Type B pancreatic cell (in vitro differentiated cells): Measurements from ENCODE around the gene KLHL29. TPM values are rescaled to one million over a fixed set of nuclear protein-coding genes. Genes with fewer than 3 reads are reported as not detected.

Experiments
- DNase-seq: peaks from one replicate; pipeline ENCODE4 v3.0.0; 2021; ENCODE audit warnings: mixed read lengths; ENCODE audit not compliant: unreplicated experiment; ENCODE audit errors: extremely low spot score
- H3K27ac Mint-ChIP-seq: 2 replicates; pipeline ENCODE4 v1.8.0; 2021; ENCODE audit warnings: mild to moderate bottlenecking, mixed read lengths
- H3K27me3 Mint-ChIP-seq: 2 replicates; pipeline ENCODE4 v1.8.0; 2021; ENCODE audit warnings: mixed read lengths
- H3K36me3 Mint-ChIP-seq: 2 replicates; pipeline ENCODE4 v1.8.0; 2021; ENCODE audit warnings: mixed read lengths
- H3K4me1 Mint-ChIP-seq: one replicate; pipeline ENCODE4 v1.8.0; 2021; ENCODE audit warnings: mixed read lengths; ENCODE audit not compliant: unreplicated experiment
- H3K4me3 Mint-ChIP-seq: 2 replicates; pipeline ENCODE4 v1.8.0; 2021; ENCODE audit warnings: mild to moderate bottlenecking, mixed read lengths
- H3K9me3 Mint-ChIP-seq: 2 replicates; pipeline ENCODE4 v1.8.0; 2021; ENCODE audit warnings: mixed read lengths
- total RNA-seq: library from RNA; stranded (reverse); gene quantifications from 2 replicates; pipeline ENCODE4 v1.2.1, GENCODE V29; 2021; ENCODE audit warnings: low replicate concordance
- TF ChIP-seq, protein P1 (sequence below): fragments of 200-600 bp; sonication (generic); conservative IDR thresholded peaks from 2 replicates; pipeline ENCODE4 v1.5.0; 2021; ENCODE audit warnings: antibody characterized with exemption, mild to moderate bottlenecking

The KLHL29 gene
- total RNA-seq, 1 donor from 2014 or later: 24.1 TPM

DNA sequence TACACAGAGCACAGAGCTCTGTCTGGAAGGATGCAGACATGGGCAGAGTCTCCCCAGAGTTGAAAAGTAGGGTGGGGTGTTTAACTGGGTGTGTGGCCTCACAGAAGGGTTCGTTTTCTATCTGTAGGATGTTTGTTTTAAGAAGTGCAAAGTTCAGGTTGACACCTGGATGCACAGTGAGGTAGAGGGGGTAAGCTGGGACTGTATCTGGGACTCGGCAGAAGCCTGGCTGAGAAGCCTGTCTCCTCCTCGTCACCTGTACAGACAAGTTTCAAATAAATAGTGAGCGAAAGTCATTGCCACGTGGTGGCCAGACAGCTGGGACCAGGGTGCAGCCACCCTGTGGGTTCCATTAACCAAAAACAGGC, 145.9 kb downstream of the KLHL29 start:
- H3K36me3 Mint-ChIP-seq: peaks cover 3% of the 10 kb centered on the region
- H3K9me3 Mint-ChIP-seq: no peaks in the 10 kb centered on the region
- TF ChIP-seq, protein P1, sequence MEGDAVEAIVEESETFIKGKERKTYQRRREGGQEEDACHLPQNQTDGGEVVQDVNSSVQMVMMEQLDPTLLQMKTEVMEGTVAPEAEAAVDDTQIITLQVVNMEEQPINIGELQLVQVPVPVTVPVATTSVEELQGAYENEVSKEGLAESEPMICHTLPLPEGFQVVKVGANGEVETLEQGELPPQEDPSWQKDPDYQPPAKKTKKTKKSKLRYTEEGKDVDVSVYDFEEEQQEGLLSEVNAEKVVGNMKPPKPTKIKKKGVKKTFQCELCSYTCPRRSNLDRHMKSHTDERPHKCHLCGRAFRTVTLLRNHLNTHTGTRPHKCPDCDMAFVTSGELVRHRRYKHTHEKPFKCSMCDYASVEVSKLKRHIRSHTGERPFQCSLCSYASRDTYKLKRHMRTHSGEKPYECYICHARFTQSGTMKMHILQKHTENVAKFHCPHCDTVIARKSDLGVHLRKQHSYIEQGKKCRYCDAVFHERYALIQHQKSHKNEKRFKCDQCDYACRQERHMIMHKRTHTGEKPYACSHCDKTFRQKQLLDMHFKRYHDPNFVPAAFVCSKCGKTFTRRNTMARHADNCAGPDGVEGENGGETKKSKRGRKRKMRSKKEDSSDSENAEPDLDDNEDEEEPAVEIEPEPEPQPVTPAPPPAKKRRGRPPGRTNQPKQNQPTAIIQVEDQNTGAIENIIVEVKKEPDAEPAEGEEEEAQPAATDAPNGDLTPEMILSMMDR: no peak
- no peak for DNase-seq
- no peak overlapping the region for H3K4me3 Mint-ChIP-seq
- H3K4me1 Mint-ChIP-seq: peaks cover 49% of the 10 kb centered on the region
- no peaks in the 10 kb centered on the region for H3K27me3 Mint-ChIP-seq
- no peak overlapping the region for H3K27ac Mint-ChIP-seq

DNA sequence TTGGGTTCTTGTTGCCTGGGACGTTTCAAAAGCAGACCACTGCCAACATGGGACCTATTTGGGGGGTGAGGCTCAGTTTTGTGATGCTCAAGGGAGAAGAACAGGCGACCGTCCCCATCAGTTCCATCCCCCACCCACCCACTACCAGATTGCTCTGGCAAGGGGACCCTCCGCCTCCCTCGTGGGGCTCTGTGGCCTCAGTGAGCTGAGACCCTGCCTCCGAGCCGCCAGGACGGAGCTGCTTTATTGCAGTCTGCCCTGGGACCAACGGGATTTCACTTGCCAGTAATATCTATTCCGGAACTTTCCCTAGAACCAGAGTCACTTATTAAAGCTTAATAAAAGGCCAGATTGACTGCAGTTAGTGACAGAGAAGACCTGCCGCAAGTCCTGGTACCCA, 146.3 kb downstream of the KLHL29 start:
- no peak for DNase-seq
- TF ChIP-seq, protein P1: no peak
- no peaks in the 10 kb centered on the region for H3K36me3 Mint-ChIP-seq
- H3K4me1 Mint-ChIP-seq: peaks cover 46% of the 10 kb centered on the region
- H3K9me3 Mint-ChIP-seq: no peaks in the 10 kb centered on the region
- peak overlapping the region; percentile 10 for H3K4me3 Mint-ChIP-seq
- H3K27me3 Mint-ChIP-seq: no peaks in the 10 kb centered on the region
- no peak overlapping the region for H3K27ac Mint-ChIP-seq

DNA sequence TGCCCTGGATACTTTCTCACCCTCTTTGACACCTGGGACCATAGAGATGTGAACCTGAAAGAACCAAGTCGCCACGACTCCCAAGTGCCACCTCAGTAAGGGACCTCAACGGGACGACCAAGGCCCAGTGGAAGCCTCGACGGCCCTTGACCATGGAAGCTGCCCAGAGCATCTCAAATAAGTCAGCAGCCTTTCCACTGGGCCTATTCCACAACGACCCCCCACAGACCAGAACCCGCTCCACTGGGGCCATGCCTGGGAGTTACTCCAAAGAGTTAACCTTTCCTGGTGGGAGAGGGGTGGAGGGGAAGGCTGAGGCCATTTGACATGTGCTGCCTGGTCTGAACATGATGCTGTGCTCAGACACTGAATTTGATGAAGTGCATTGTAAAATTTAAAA, 146.9 kb downstream of the KLHL29 start:
- Mint-ChIP-seq H3K9me3 (no peaks in the 10 kb centered on the region), H3K27me3 (no peaks in the 10 kb centered on the region), H3K4me3 (peak overlapping the region; percentile 10), H3K4me1 (peaks cover 52% of the 10 kb centered on the region), H3K36me3 (no peaks in the 10 kb centered on the region), H3K27ac (no peak overlapping the region)
- TF ChIP-seq, protein P1: no peak
- DNase-seq: no peak

GRCh38 chr2:23532391-23533337, 147.7 kb downstream of the KLHL29 start:
- Mint-ChIP-seq H3K4me3 (peak overlapping the region; percentile 62), H3K27me3 (no peaks in the 10 kb centered on the region), H3K36me3 (no peaks in the 10 kb centered on the region), H3K4me1 (peaks cover 54% of the 10 kb centered on the region), H3K27ac (peak overlapping the region; percentile 46), H3K9me3 (no peaks in the 10 kb centered on the region)
- TF ChIP-seq, protein P1: no peak
- DNase-seq: no peak

- DNase-seq: no peak
- H3K36me3 Mint-ChIP-seq: no peaks in the 10 kb centered on the region
- H3K4me1 Mint-ChIP-seq: peaks cover 51% of the 10 kb centered on the region
- H3K27ac Mint-ChIP-seq: no peak overlapping the region
- no peaks in the 10 kb centered on the region for H3K9me3 Mint-ChIP-seq
- no peak overlapping the region for H3K4me3 Mint-ChIP-seq
- no peaks in the 10 kb centered on the region for H3K27me3 Mint-ChIP-seq
- TF ChIP-seq, protein P1: no peak
Observed at GRCh38 chr2:23533338-23533695, 148.3 kb downstream of the KLHL29 start.
